HG02798 (cell line): ENCODE data around the gene STARD13.

ENCODE experiments used
- ATAC-seq: cut with Tn5 transposase; IDR thresholded peaks from one replicate; pipeline ENCODE4 v1.9.1; 2021; ENCODE audit warnings: mild to moderate bottlenecking; ENCODE audit not compliant: unreplicated experiment, poor library complexity

Gene STARD13

DNA sequence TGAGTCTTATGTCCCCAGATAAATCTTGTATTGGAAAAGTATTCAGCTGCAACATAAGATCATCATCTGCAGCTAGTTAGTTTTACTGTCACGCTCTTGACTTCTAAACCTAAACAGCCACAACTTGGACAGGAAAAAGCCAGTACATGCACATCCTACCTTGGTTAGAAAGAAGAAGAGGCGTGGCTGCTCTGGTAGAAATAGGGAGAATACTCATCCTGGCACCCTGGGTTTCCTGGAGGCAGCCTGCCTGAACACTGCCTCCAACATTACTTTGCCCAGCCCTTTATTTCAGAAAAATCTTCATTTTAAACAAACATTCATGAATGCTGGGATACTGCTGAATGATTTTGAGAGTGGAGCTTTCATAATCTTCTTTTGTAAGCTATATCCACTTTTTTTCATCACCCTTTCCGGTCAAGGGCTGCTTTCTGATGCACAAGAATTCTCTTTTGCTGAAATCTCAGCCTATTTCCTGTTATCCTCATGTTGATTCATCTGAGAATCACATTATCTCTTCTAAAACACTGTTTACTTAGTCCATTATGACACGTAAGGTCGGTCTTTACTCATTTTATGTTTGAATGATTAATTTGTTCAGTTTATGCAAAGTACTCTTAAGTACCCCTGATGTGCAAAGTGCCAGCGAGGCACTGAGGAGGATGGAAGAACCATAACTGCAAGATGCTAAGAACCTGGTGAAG, 55.2 kb downstream of the STARD13 start:
- ATAC-seq: no peak

DNA sequence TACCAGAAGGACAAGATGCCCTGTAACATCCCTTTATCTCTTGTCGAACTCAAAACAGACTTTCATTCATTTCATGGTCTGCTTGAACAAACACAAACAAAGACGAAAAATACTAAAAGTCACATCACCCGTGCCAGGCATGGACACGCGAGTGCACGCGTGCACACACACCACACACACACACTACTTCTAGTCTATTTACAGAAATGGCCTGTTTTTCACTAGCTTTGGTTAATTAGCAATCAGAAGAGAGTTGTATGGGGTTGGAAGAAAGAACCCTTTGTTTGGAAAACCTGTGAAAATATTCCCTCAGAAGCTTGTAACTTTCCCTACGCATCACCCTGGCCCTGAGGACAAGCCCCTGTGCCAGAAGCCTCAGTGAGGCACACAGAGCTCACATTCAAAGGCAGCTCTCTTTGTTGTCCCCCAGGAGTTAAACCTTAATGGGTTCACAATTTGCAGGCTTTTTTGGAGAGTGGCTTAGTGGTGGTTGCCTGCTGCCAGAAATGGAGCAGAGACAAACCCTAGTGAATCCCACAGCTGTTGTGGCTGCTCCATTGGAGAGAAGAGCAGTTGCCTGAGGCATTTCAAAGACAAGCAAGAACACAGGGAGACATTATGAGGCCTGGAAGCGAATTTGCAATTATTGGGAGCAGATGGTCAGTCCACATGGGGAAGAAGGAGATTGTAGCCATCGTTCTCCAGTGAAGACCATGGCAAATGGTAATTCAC, 55.9 kb downstream of the STARD13 start:
- ATAC-seq: no peak

DNA sequence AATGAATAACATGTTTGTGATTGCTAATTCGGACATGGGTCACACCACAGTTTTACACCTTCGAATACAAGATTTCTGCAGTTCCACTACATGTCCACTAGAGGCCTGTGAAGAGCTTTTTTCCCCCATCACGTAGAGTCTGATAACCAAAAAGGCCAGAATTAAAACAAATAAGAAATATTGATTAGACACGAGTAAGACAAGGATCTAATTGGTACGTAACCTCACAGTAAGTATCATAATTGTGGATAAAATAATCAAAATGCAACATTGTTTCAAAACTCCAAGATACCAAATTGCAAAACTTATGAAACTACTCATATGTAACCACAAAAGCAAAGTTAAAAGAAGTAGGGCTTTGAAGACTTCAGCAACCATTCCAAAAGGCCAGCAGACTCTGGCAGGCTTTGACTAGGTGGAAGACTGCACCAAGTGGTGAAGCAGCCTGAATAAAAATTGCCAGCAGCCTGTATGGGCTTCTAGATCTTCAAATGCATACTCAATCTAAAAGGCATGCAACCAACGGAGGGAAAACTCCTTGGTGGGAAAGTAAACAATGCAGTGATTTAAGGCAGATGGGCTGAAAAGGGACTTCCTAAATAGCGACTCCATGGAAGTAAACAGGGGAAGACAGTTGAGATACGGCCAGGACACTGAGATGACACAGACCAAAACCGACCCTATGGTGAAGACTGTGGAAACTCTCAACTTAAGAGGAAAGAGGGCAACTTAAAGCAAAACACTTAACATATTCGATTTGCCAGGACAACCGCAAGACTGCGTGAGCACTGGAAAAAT, 56.7 kb downstream of the STARD13 start:
- peak; percentile 81 for ATAC-seq

DNA sequence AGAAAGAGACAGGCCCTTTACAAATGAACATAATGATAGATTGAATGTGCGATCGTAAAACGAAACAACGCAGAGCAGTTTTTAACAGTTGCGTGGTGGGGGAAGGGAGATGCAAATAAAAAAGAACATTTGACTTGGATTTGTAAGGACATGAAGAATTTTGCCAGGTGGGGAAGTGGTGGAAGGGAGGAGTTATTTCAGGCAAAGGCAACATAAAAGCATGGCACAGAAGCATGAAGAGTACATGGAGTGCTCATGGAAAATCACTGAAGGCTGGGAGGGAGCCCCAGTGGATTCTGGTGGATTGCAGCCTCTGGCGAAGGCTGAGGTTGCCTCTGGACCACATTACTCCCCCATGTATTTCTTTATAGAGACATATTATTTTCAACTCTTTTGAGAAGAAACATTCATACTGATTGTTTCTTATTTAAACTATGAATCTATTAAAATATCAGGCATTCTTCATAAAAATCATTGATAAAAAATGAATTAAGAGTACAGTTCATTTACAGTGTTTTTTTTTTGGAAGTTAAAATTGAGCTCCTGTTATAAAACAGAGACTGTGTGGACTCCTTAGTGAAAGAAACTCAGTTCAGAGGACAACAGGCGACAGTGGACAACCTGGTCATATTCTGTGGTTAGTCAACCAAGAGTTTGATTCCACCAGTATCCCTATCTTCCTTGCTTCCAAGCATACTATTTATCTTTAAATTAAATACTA, 57.5 kb downstream of the STARD13 start:
- no peak for ATAC-seq

DNA sequence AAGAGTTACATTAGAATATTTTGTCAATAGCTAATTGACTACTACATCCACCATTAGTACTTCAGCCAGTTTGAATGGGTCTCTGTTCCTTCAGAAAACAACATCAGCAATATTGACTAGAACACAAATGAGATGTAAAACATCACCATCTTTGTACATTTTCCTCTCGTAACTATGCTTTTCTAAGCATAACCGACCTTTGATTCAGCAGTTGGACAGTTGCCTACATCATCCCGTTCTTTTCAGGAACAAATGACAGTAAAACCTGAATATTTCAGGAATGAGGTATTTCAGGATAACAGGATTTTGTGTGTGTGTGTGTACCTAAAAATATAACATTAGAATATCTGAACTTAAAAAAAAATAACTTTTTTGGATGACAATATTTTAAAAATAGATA, 60.9 kb downstream of the STARD13 start:
- no peak for ATAC-seq

DNA sequence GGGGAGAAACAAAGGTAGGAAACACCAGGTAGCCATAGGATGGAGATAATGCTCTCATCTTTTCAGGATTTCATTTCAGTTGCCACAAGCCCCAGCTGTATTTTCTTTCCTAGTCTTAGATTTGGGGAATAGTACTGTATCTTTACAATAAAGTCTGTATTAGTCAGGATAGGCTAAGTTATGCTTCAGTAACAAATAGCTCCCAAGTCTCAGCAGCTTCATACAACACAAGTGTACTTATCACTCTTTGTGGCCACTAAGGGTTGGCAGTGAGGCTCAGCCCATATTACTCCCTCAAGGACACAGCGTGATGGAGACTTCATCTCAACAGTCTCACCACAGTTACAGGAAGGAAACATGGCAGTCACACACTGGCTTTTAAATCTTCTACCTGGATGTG, 61.4 kb downstream of the STARD13 start:
- no peak for ATAC-seq

DNA sequence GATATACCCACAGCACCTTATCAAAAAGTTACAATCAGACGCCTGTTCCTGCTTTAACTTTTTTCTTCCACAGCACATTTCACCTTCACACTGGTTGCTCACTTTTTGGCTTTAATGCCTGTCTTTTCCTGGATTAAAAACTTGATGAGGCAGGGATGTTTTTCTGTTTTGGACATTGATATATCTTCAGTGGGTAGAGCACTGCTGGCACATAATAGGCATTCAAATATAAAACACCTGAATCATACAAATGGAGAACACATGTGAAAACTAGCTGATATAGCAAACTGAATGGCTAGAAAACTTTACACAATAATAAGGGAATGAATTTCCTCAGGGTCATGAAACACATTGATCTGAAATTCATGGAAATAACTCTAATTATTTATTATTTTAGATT, 65.6 kb downstream of the STARD13 start:
- ATAC-seq: no peak

DNA sequence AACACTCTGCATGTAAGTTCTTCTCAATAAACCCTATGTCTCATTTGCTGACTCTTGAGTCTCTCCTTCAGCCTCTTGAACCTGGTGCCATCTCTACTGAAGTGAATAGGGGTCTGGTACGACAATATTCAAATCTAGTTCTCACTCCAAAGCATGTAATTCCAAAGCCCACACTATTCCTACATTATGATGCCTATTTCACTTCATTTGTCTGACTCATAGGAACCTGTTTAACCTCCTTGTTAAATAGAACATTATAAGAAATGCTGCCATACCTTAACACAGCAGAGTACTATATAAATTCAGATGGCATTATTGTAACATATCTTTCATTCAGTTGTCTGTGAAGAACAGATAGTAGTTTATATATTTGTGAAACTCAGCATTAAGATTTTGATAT, 67.1 kb downstream of the STARD13 start:
- no peak for ATAC-seq

DNA sequence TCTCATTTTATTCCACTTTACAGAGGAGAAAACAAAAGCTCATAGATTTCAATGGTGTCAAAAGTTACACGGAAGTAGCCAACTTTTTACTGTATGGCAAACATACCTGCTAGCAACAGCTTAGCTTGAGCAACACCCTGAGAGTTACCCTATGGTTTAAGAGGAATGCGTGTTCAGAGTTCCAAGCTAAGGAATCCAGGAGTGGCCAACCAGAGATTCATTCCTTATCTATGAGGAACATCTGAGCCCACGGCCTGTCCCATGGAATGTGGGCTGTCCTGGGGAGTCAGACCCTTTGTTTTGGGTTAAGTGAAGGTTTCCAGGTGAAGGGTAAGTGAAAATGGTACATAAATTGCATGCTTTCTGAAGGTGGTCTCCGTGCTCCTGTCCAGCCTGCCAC, 67.5 kb downstream of the STARD13 start:
- ATAC-seq: no peak

DNA sequence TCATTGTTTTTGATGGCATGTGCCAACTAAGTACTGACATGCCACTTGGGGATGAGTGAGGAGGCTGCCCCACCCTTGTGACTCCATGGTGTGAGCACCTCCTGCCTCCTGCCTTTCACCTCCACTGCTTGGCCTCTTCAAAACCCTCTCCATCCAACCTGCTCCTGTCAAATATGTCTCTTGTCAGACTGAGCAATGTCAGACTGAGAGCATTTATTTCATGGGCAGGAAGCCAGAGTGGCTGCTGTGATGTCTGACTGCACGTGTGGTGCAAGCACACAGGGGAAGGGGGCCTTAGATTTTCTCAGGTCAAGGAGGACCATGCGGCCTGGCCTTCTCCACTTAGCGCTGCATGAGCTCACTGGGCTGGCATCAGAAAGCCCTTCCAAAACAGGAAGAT, 68.3 kb downstream of the STARD13 start:
- no peak for ATAC-seq

DNA sequence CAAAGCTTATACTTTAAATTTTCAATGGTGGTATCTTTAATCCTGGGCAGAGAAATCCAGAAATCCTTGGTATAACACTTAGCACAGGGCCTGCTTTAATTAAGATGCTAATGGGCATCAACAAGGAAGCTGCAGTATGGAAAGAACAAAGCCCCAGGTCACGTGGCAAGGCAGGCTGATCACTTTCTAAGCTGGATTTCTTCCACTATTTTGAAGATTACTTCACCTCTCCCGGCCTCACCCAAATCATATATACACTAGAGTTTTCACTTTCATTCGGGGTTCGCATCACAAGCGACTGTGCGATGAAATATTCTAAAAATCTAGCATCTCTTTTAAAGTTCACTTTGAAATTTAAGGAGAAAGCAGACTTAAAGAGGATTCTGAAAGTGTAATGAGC, 71.8 kb downstream of the STARD13 start:
- no peak for ATAC-seq

DNA sequence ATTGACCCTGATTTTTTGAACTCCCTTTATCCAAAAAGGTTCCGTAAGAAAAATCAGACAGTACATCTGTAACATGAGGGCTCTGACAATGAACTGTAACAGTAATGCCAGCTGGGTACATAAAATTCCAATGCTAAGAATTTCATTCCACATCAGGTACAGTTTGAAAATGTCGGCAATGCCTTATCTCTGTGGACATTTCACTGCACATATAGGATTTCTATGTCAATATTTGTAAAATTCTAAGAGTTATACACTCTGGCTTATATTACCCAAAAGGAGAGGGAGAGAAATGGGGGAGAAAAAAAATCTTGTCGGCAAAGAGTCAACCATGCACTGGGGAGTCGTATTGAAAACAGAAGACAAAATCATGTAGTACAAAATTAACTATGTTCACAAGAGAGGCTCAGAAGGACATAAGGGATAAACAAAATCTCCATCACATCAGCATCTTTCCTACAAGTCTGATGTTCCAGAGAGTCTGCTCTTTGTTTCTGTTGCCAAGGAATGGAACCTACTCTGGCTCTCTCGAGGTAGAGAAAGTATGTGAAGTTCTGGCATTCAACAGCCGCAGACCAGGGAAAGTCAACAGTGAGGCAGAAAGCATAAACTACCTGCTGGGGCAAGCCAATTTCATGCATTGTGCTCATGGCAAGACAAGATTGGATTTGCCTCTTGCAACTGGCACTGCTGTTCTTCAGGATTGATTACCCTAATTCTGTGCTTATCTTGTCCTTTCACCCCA, 72.4 kb downstream of the STARD13 start:
- ATAC-seq: no peak

DNA sequence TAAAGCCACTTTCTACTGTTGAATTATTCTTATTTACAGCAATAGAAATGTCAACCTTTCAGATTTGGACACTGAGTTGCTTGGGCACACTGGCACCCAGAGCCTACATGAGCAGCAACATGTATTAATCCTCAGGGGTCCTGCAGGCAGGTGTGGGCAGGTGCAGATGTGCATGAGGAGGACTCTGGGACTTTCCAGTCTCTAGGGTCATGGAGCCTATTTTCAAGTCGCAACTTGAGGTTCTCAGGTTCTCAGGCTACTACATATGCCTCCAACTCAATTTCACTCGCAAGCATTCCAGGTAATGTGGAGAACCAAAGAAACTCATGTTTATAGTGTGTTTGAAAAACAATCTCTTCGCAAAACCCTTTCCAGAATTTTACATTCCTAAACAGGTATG, 73.2 kb downstream of the STARD13 start:
- ATAC-seq: no peak

DNA sequence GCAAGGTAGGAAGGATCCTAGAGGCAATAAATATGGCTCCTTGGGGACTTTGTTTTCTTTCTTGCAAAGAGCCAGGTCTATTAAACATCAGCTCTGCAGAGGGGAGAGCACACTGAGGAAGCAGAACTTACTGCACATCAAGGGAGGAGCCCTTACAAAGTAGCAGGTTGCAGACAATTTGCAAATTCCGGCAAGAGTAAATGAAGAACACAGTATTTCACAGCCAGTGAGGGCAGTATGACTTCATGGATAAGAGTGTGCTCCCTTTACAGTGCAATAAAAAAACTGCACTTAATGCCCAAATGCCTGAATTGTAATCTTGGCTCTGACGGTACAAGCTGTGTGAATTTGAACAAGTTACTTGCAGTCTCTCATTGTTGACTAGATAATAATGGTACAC, 75.5 kb downstream of the STARD13 start:
- ATAC-seq: no peak

DNA sequence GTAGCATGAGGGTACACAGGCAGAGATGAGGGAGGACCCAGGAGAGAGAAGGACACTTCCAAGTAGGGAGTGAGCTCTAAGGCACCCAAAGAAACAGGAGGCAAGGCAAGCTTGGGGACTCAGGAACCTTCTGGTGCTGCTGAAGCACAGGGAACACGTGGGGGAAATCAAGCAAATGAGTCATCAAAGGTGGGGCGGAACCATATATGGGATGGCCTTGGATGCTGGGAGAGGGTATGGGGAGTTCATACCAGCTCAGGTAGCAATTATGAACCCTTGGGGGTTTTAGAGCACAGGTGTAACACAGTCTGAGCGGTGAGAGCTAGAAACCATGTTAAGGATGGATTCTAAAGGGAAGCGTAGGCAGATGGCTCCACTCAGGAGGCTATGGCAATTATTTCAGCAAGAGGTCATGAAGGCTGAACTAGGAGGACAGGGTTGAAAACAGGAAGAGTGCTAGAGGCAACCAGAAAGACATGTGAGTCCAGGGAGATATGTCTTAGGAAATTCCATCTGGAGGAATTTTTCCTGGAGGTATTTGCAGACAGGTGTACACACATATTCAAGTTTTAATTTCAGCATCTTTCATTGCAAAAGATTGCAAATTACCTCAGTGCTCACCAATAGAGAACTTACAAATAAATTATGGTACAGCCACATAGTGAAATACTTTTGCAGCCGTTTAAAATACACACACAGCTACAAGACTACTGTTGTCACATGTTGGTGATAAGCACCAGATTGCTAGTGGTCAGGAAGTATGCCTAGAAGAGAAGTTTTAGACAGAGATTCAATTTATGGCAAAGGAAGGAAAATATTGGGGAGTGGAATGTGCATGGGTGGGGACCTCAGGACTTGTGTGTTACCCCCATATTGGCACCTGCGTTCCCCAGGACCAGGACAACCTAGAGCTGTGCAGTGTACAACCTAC, 77.0 kb downstream of the STARD13 start:
- ATAC-seq: no peak

DNA sequence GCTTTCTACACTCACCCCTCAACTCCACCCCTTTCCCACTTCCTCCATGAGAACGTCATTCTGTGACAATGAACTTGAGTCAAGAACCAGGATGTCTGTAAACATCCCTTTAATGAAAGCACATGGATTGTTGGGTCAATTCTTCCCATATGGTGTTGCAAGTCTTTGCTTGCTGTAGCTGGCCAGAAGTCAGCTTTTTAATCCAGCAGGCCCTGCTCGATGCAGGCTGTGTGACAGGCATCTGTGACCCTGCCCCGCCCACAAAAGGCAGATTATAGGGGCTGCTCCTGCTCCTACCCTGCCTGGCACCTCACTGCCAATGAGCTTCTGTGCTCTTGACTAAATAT, 78.0 kb downstream of the STARD13 start:
- ATAC-seq: no peak

DNA sequence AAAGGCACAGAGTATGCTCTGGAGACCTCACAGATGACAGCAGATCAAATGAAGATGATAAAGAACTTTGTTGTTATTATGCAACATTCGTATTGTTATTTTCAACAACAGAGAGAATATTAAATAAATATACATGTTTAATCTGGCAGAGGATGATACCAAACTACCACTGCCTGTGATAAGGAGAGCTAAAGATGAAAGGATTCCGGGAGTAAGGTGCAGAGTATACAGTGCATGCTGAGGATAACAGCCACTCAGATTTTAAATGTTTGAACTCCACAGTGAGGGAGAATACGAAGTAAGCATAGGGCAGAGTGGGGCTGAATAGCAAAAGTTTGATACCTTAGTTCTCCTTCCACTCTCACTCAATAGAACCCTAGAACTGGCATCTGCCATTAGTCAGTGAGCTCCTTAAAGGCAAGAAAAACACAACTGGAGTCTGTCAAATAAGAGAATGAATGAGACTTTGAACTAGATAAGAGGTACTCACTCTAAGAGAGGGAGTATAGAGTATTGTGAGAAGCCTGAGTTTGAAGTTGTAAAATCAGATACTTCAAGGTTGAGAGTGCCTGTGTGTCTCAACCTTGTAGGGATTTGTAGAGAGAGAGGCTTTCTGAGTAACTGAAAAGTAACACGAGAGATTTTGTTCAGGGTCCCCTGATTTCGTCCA, 78.5 kb downstream of the STARD13 start:
- no peak for ATAC-seq

DNA sequence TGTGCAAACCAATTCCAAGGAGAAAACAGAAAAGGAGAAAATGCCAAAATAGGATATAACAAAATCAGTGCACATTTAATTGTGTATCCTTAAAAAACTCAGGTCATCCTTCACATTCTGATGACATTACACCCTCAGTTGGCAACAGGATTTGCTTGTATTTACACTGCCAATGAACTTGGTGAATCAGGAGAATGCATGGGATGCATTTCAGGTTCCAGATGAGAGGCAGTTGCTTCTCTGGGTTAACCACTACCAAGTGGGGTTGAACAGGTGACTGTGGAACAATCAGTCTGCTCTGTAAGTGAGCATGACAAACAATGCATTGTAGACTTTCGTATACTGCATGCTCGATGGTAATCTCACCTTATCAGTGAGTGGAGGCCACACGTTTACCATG, 79.1 kb downstream of the STARD13 start:
- no peak for ATAC-seq

DNA sequence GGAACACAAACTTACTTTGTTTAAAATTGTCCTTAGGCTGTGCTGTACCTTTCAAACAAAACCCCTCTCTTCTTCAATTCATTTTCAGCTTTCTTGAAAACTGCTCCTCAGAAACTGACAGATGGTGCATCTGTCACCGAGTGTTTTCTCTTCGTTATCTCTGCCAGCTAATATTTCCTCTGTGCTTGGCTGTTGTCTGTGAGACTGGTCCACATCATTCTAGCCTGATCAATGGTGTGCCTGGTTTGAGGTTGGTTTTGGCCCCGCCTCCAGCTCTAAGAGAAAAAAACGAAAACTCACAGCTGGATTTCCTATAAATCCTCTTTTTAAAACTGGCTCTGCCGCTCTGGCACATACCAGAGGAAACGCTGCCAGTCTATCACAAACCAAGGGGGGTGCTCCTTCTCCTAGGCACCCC, 79.7 kb downstream of the STARD13 start:
- peak; percentile 68 for ATAC-seq
